ENCODE measurements around the gene SPINT1.

DNA sequence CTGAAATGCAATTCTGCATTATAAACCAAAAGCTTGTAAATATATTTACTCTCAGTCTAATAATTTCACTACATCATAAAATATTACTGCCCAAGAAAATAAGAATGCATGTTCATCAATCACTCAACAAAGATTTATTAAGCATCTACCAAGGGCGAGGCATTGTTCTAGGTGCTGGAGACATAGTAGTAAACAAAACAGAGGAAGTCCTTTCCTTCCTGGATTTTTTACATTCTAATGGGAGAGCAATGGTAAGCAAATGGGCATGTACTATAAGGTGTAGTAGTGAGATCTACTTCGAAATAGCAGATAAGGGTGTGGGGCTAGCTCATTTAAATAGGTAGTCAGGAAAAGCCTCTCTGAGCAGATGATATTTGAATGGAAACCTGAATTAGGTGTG lies 47.8 kb upstream of the SPINT1 start:
- TF ChIP-seq CTCF (IDR thresholded peaks at IDR 0.05; ENCODE audit: poor library complexity) (no peak), EZH2 (IDR thresholded peaks at IDR 0.05; ENCODE audit: borderline replicate concordance) (no peak), EZH2phosphoT487 (IDR thresholded peaks at IDR 0.05; ENCODE audit: low read depth, severe bottlenecking, unreplicated experiment) (no peak)

Measured in hepatocyte (in vitro differentiated cells).